Mesenteric fat pad (tissue), 1 donor: Measurements from ENCODE around the gene RAB10. TPM values are rescaled to one million over a fixed set of nuclear protein-coding genes. Genes with fewer than 3 reads are reported as not detected.
A peak's percentile ranks its signal among the peaks of the same experiment; 100 is the strongest.
"Not testable (repeated sequence)": the region's sequence is repeated elsewhere in the genome, so short reads cannot be mapped to it uniquely, and the experiment has no call there.

ENCODE experiments used
- DNase-seq: peaks from one replicate; pipeline ENCODE4 v3.0.0-alpha.2; 2020; ENCODE audit warnings: low spot score
- long read RNA-seq: library from polyadenylated mRNA; unstranded; transcript quantifications from one replicate; pipeline ENCODE4 v2.0.0, GENCODE V29; 2020
- total RNA-seq: library from RNA; stranded (reverse); fragmentation: NEBNext Ultra II Directional; extraction: Animal tissue kit (Norgen Biotek cat#: 25700); gene quantifications from one replicate; pipeline ENCODE4 v1.2.1, GENCODE V29; 2021
- donor health status: DM: yes; HTN: yes; CAD: no.

Gene RAB10
- total RNA-seq: 118 TPM
- long read RNA-seq, transcript RAB10-201 (6 exons, 3,535 nt): major isoform, 133 of 166 reads
- long read RNA-seq, partial matches to known transcripts: 7 of 166 reads
- long read RNA-seq, other reads (novel, unspliced or antisense): 25 of 166 reads

- peak; percentile 100 for DNase-seq
Observed at GRCh38 chr2:26033818-26034636, at the start of gene RAB10. Gene RAB10, plus strand, starts transcription at chr2:26034084. Its CDS starts 525 bp downstream, at chr2:26034609.

- no peak for DNase-seq
Observed at GRCh38 chr2:25988134-25988533, 45.8 kb upstream of the RAB10 start.

- no peak for DNase-seq
Observed at GRCh38 chr2:25989154-25989553, 44.7 kb upstream of the RAB10 start.

GRCh38 chr2:25991965-25992364, 41.9 kb upstream of the RAB10 start:
- DNase-seq: no peak

- no peak for DNase-seq
Observed at GRCh38 chr2:25992556-25992955, 41.3 kb upstream of the RAB10 start.

GRCh38 chr2:25993049-25993448, 40.8 kb upstream of the RAB10 start:
- DNase-seq: no peak

GRCh38 chr2:25994509-25994908, 39.4 kb upstream of the RAB10 start:
- DNase-seq: no peak

GRCh38 chr2:25996844-25997243, 37.0 kb upstream of the RAB10 start:
- DNase-seq: no peak

GRCh38 chr2:25998816-25999383, 35.0 kb upstream of the RAB10 start:
- DNase-seq: not testable (repeated sequence)

- DNase-seq: not testable (repeated sequence)
Observed at GRCh38 chr2:25999406-25999805, 34.5 kb upstream of the RAB10 start.

- DNase-seq: no peak
Observed at GRCh38 chr2:26000561-26001082, 33.3 kb upstream of the RAB10 start.

- no peak for DNase-seq
Observed at GRCh38 chr2:26001743-26002351, 32.0 kb upstream of the RAB10 start.

- DNase-seq: no peak
Observed at GRCh38 chr2:26002632-26003310, 31.1 kb upstream of the RAB10 start.

- no peak for DNase-seq
Observed at GRCh38 chr2:26008095-26008494, 25.8 kb upstream of the RAB10 start.

GRCh38 chr2:26008851-26009566, 24.9 kb upstream of the RAB10 start:
- no peak for DNase-seq

GRCh38 chr2:26009567-26009963, 24.3 kb upstream of the RAB10 start:
- no peak for DNase-seq

GRCh38 chr2:26010943-26011342, 22.9 kb upstream of the RAB10 start:
- DNase-seq: no peak

- DNase-seq: no peak
Observed at GRCh38 chr2:26011609-26011989, 22.3 kb upstream of the RAB10 start.

GRCh38 chr2:26011990-26012856, 21.7 kb upstream of the RAB10 start:
- no peak for DNase-seq

GRCh38 chr2:26013668-26014067, 20.2 kb upstream of the RAB10 start:
- DNase-seq: no peak
